ENCODE data around the gene CACNA2D4.

DNA sequence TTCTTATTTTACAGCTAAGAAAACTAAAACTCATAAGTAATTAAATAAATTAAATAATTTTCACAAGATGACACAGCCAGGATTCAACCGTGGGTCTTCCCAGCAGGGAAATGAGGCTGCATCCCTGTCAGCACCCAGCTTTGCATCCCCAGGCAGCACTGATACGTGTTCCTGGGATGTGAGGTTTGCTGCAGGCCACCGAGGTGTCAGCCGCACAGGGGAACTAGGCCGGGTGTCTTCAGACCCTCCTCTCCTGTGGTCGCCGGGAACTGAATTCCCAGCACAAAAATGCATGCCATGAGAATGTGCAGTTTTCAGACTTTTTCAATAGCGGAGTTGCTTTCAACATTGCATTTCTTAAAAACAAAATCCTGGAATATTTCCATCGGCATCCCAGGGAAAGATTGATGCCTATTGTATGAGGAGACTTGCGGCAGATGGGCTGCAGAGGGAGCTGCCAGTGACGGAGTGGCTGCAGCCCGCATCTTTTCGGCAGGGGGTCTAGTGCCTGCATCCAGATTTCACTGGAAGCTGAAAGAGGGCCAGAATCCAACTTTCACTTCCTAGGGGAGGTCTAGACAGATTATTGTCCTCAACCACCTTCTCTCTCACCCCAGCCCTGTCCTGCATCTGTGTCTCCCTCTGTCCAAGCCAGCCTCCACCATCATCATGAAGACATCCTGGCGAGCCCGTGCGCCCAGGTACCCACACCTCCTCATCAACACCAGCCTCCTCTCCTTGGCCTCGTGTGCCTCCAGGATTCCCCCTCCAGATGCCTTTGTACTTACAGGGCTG lies 85.5 kb downstream of the CACNA2D4 start:
- TF ChIP-seq, protein P1, sequence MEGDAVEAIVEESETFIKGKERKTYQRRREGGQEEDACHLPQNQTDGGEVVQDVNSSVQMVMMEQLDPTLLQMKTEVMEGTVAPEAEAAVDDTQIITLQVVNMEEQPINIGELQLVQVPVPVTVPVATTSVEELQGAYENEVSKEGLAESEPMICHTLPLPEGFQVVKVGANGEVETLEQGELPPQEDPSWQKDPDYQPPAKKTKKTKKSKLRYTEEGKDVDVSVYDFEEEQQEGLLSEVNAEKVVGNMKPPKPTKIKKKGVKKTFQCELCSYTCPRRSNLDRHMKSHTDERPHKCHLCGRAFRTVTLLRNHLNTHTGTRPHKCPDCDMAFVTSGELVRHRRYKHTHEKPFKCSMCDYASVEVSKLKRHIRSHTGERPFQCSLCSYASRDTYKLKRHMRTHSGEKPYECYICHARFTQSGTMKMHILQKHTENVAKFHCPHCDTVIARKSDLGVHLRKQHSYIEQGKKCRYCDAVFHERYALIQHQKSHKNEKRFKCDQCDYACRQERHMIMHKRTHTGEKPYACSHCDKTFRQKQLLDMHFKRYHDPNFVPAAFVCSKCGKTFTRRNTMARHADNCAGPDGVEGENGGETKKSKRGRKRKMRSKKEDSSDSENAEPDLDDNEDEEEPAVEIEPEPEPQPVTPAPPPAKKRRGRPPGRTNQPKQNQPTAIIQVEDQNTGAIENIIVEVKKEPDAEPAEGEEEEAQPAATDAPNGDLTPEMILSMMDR (IDR thresholded peaks at IDR 0.05; ENCODE audit: low read depth, low read length, missing input control), result no peak
- TF ChIP-seq SP1 (IDR thresholded peaks at IDR 0.05) (no peak), RXRA (IDR thresholded peaks at IDR 0.05) (no peak)
